IMR-90 (cell line): ENCODE measurements around the gene ARHGAP24. TPM values are rescaled to one million over a fixed set of nuclear protein-coding genes. Genes with fewer than 3 reads are reported as not detected.

ENCODE experiments used
- ATAC-seq: fragments of 200-7000 bp; cut with Tn5 transposase; 2 replicates; pipeline ENCODE4 v1.9.1; 2020; ENCODE audit warnings: low read depth, mild to moderate bottlenecking, moderate library complexity
- BruUV-seq: library from RNA; stranded (reverse); fragments of 400-500 nt; replicated peaks from 2 replicates; lab custom pipeline; 2021; lab: Mats Ljungman, UMichigan
- CTCF ChIA-PET: fragments of 300-600 bp; formaldehyde crosslinking; extraction: SDS; loops from one replicate; lab custom pipeline; 2021; ENCODE audit warnings: antibody characterized with exemption; lab: Yijun Ruan, JAX
- POLR2A ChIA-PET: fragments of 300-600 bp; sonication (Branson Sonifier 250); formaldehyde crosslinking; loops from one replicate; lab custom pipeline; 2022; ENCODE audit warnings: antibody characterized with exemption; ENCODE audit not compliant: unreplicated experiment; lab: Charles Lee
- DNase-seq: peaks from one replicate; pipeline ENCODE4 v3.0.0; 2013
- H2AFZ ChIP-seq: replicated peaks from 2 replicates; pipeline ENCODE3; 2013; ENCODE audit warnings: low read length, mild to moderate bottlenecking; ENCODE audit not compliant: poor library complexity
- H2AK5ac ChIP-seq: 2 replicates; pipeline ENCODE4 v1.6.1; 2013; ENCODE audit warnings: low read depth, low read length, inconsistent platforms
- H2AK9ac ChIP-seq: replicated peaks from 2 replicates; pipeline ENCODE3; 2013; ENCODE audit warnings: mild to moderate bottlenecking, low read depth, low read length, moderate library complexity; ENCODE audit not compliant: poor library complexity
- H2BK120ac ChIP-seq: 2 replicates; pipeline ENCODE4 v1.6.1; 2013; ENCODE audit warnings: low read depth, low read length, inconsistent platforms
- H2BK15ac ChIP-seq: 3 replicates; pipeline ENCODE4 v1.6.1; 2013; ENCODE audit warnings: low read depth, low read length, inconsistent platforms
- H2BK20ac ChIP-seq: 2 replicates; pipeline ENCODE4 v1.6.1; 2013; ENCODE audit warnings: low read depth, mild to moderate bottlenecking, inconsistent platforms, low read length, moderate library complexity
- H2BK5ac ChIP-seq: 2 replicates; pipeline ENCODE4 v1.6.1; 2013; ENCODE audit warnings: mild to moderate bottlenecking, low read depth, low read length, inconsistent platforms; ENCODE audit not compliant: poor library complexity, severe bottlenecking
- H3K14ac ChIP-seq: replicated peaks from 2 replicates; pipeline ENCODE4 v1.6.1; 2013; ENCODE audit warnings: low read depth, low read length, inconsistent platforms
- H3K18ac ChIP-seq: 2 replicates; pipeline ENCODE4 v1.6.1; 2013; ENCODE audit warnings: low read depth, low read length, control low read depth
- H3K23ac ChIP-seq: 2 replicates; pipeline ENCODE4 v1.6.1; 2013; ENCODE audit warnings: low read depth, low read length, inconsistent platforms
- H3K27ac ChIP-seq: 2 replicates; pipeline ENCODE4 v1.5.1; 2013; ENCODE audit warnings: mild to moderate bottlenecking, control low read depth, low read length; ENCODE audit not compliant: insufficient read depth
- H3K27me3 ChIP-seq: 2 replicates; pipeline ENCODE4 v1.6.1; 2013; ENCODE audit warnings: low read length; ENCODE audit not compliant: control insufficient read depth, insufficient read depth
- H3K36me3 ChIP-seq: 2 replicates; pipeline ENCODE4 v1.6.1; 2013; ENCODE audit warnings: low read length, mixed read lengths; ENCODE audit not compliant: control insufficient read depth, insufficient read depth
- H3K4ac ChIP-seq: 2 replicates; pipeline ENCODE4 v1.6.1; 2013; ENCODE audit warnings: low read depth, low read length, inconsistent platforms
- H3K4me1 ChIP-seq: 2 replicates; pipeline ENCODE4 v1.6.1; 2013; ENCODE audit warnings: low read length, mixed read lengths; ENCODE audit not compliant: control insufficient read depth, insufficient read depth
- H3K4me2 ChIP-seq: 2 replicates; pipeline ENCODE4 v1.6.1; 2013; ENCODE audit warnings: low read depth, mild to moderate bottlenecking, control low read depth, low read length, moderate library complexity
- H3K4me3 ChIP-seq: 2 replicates; pipeline ENCODE4 v1.5.1; 2013; ENCODE audit warnings: low read depth, mild to moderate bottlenecking, control low read depth, low read length, moderate library complexity; ENCODE audit not compliant: insufficient read depth
- H3K56ac ChIP-seq: 2 replicates; pipeline ENCODE4 v1.6.1; 2013; ENCODE audit warnings: low read length, inconsistent platforms; ENCODE audit not compliant: insufficient read depth; ENCODE audit errors: extremely low read depth
- H3K79me1 ChIP-seq, 2 experiments: 2 replicates each; pipeline ENCODE4 v1.6.1; 2013; ENCODE audit warnings: low read length in 2 of 2, inconsistent platforms in 1 of 2, low read depth in 1 of 2
- H3K9ac ChIP-seq: 2 replicates; pipeline ENCODE4 v1.6.1; 2013; ENCODE audit warnings: low read depth, low read length, control low read depth
- H3K9me1 ChIP-seq: 2 replicates; pipeline ENCODE4 v1.6.1; 2013; ENCODE audit warnings: low read length, inconsistent platforms; ENCODE audit not compliant: insufficient read depth
- H3K9me3 ChIP-seq: 2 replicates; pipeline ENCODE4 v1.6.1; 2013; ENCODE audit warnings: low read length; ENCODE audit not compliant: control insufficient read depth, insufficient read depth
- H4K20me1 ChIP-seq: 2 replicates; pipeline ENCODE4 v1.6.1; 2013; ENCODE audit warnings: low read length, inconsistent platforms; ENCODE audit not compliant: insufficient read depth
- H4K5ac ChIP-seq: 2 replicates; pipeline ENCODE4 v1.6.1; 2013; ENCODE audit warnings: mild to moderate bottlenecking, low read depth, low read length, control low read depth
- H4K8ac ChIP-seq, 2 experiments: 2 replicates each; pipeline ENCODE4 v1.6.1; 2013; ENCODE audit warnings: low read depth in 2 of 2, low read length in 2 of 2, control low read depth in 1 of 2, inconsistent platforms in 1 of 2
- H4K91ac ChIP-seq: 2 replicates; pipeline ENCODE4 v1.6.1; 2013; ENCODE audit warnings: low read depth, low read length, inconsistent platforms; ENCODE audit not compliant: insufficient read depth
- BHLHE40 ChIP-seq: fragments of 150-350 bp; IDR thresholded peaks from 2 replicates; pipeline ENCODE4 v1.6.1; 2016; ENCODE audit warnings: mild to moderate bottlenecking, low read depth, low read length
- CEBPB ChIP-seq: IDR thresholded peaks from 2 replicates; pipeline ENCODE4 v1.6.1; 2012; ENCODE audit warnings: low read depth, low read length, improper control_type of control experiment
- CHD1 ChIP-seq: IDR thresholded peaks from 2 replicates; pipeline ENCODE4 v1.6.1; 2012; ENCODE audit warnings: low read depth, low read length, improper control_type of control experiment
- ELK1 ChIP-seq: fragments of 150-350 bp; IDR thresholded peaks from 2 replicates; pipeline ENCODE4 v1.6.1; 2016; ENCODE audit warnings: low read depth, mild to moderate bottlenecking, low read length, moderate library complexity, borderline replicate concordance
- FOS ChIP-seq: fragments of 150-350 bp; IDR thresholded peaks from 2 replicates; pipeline ENCODE4 v1.6.1; 2016; ENCODE audit warnings: low read depth, low read length
- MAFK ChIP-seq: IDR thresholded peaks from 2 replicates; pipeline ENCODE4 v1.6.1; 2012; ENCODE audit warnings: low read depth, low read length, improper control_type of control experiment
- MAZ ChIP-seq: IDR thresholded peaks from 2 replicates; pipeline ENCODE4 v1.6.1; 2012; ENCODE audit warnings: low read depth, mild to moderate bottlenecking, low read length, improper control_type of control experiment, moderate library complexity, borderline replicate concordance
- MXI1 ChIP-seq: IDR thresholded peaks from 2 replicates; pipeline ENCODE4 v1.6.1; 2012; ENCODE audit warnings: low read depth, mild to moderate bottlenecking, low read length, moderate library complexity, borderline replicate concordance
- NFE2L2 ChIP-seq: fragments of 150-350 bp; IDR thresholded peaks from 2 replicates; pipeline ENCODE4 v1.6.1; 2016; ENCODE audit warnings: low read depth, mild to moderate bottlenecking, low read length
- POLR2A ChIP-seq: IDR thresholded peaks from 2 replicates; pipeline ENCODE4 v1.6.1; 2012; ENCODE audit warnings: mild to moderate bottlenecking, low read depth, low read length
- RAD21 ChIP-seq: IDR thresholded peaks from 2 replicates; pipeline ENCODE4 v1.6.1; 2012; ENCODE audit warnings: low read length, improper control_type of control experiment
- RCOR1 ChIP-seq: IDR thresholded peaks from 2 replicates; pipeline ENCODE4 v1.6.1; 2012; ENCODE audit warnings: mild to moderate bottlenecking, low read length, improper control_type of control experiment; ENCODE audit not compliant: insufficient replicate concordance
- RFX5 ChIP-seq: IDR thresholded peaks from 2 replicates; pipeline ENCODE4 v1.8.0; 2012; ENCODE audit warnings: low read depth, mild to moderate bottlenecking, low read length, moderate library complexity
- SMC3 ChIP-seq: fragments of 150-350 bp; IDR thresholded peaks from 2 replicates; pipeline ENCODE4 v1.6.1; 2016; ENCODE audit warnings: low read depth, mild to moderate bottlenecking, antibody characterized with exemption, low read length, moderate library complexity
- USF2 ChIP-seq: fragments of 150-350 bp; IDR thresholded peaks from 2 replicates; pipeline ENCODE4 v1.6.1; 2017; ENCODE audit warnings: mild to moderate bottlenecking, antibody characterized with exemption, low read length, low read depth
- WGBS, 2 experiments: methylation state at CpG; one replicate each; pipeline versions ENCODE4 v1.1.5 to v1.1.7; 2013; ENCODE audit warnings: missing lambda C conversion rate in 2 of 2; ENCODE audit not compliant: insufficient read length in 1 of 2; ENCODE audit errors: extremely low coverage in 2 of 2; 5-methylcytosine and 5-hydroxymethylcytosine counted together
- dilution Hi-C: fragments of 300-500 bp; cut with HindIII; formaldehyde crosslinking; loops from one replicate; pipeline ENCODE4 v1.14.3; 2018; ENCODE audit warnings: low sequenced_read_pairs; ENCODE audit not compliant: unreplicated experiment
- in situ Hi-C: fragments of 300-500 bp; cut with MboI; formaldehyde crosslinking; loops from 3 replicates; pipeline ENCODE4 v1.14.3; 2019; ENCODE audit warnings: low sequenced_read_pairs, inconsistent platforms, mixed read lengths
- intact Hi-C: fragments of 100-400 bp; cut with micrococcal nuclease; formaldehyde crosslinking; loops from 2 replicates; pipeline ENCODE4 v1.10.0; 2022
- polyA plus RNA-seq, 3 experiments: library from polyadenylated mRNA; depleted of rRNA; stranded (reverse); fragments of >200 nt; gene quantifications; 2 replicates each; pipeline ENCODE4 v1.2.3, GENCODE V29; 2012; ENCODE audit warnings: low replicate concordance in 1 of 3
- total RNA-seq: library from RNA; depleted of rRNA; stranded (reverse); fragments of >200 nt; gene quantifications from 2 replicates; pipeline ENCODE4 v1.2.3, GENCODE V29; 2012

Gene ARHGAP24
- total and polyA plus RNA-seq, 2 of the 4 experiments (the other 2 are of a cell fraction): 11.9 to 24.0 TPM

GRCh38 chr4:85867271-85867670 is 392.3 kb downstream of the ARHGAP24 start (continued):
- TF ChIP-seq ELK1 (no peak), USF2 (no peak), CEBPB (no peak)

- no peak for ATAC-seq
- H3K4me2 ChIP-seq: no peak overlapping the region
- H3K27ac ChIP-seq: no peak overlapping the region
- no TSS peak for BruUV-seq
- H4K91ac ChIP-seq: no peak overlapping the region
- no peak overlapping the region for H3K18ac ChIP-seq
- H2BK5ac ChIP-seq: no peak overlapping the region
- no peak overlapping the region for H3K14ac ChIP-seq
- H3K79me1 ChIP-seq: peaks cover 20 to 48% of the 10 kb centered on the region in 2 experiments; a peak in 3 of 4 replicates
- no peak overlapping the region for H3K4me3 ChIP-seq
- no peaks in the 10 kb centered on the region for H3K27me3 ChIP-seq
- peaks cover 7% of the 10 kb centered on the region; the same call in 1 of the 2 replicates for H4K20me1 ChIP-seq
- ChIA-PET POLR2A (no interaction called here), CTCF (no interaction called here)
- peaks cover 5% of the 10 kb centered on the region; the same call in 1 of the 2 replicates for H3K4me1 ChIP-seq
- no peak overlapping the region for H2AFZ ChIP-seq
- H3K9me1 ChIP-seq: peaks cover 4% of the 10 kb centered on the region
- H2AK9ac ChIP-seq: no peak overlapping the region
- no peaks in the 10 kb centered on the region for H3K36me3 ChIP-seq
- H3K9me3 ChIP-seq: no peaks in the 10 kb centered on the region
- H2BK20ac ChIP-seq: no peak overlapping the region
- in situ Hi-C loops: no loop called here
- dilution Hi-C loops: no loop called here
- no peak for DNase-seq
- no peak overlapping the region for H2AK5ac ChIP-seq
- H3K23ac ChIP-seq: no peak overlapping the region
- no peak overlapping the region for H4K8ac ChIP-seq
- no peak overlapping the region for H3K56ac ChIP-seq
- no CpG with 5 or more reads among the region's 5 CpGs for WGBS, 2 experiments
- intact Hi-C loops: no loop called here
- H2BK15ac ChIP-seq: no peak overlapping the region
- no peak overlapping the region for H3K9ac ChIP-seq
- no peak overlapping the region for H3K4ac ChIP-seq
- no peak overlapping the region for H2BK120ac ChIP-seq
- H4K5ac ChIP-seq: peak overlapping the region; percentile 48; the same call in 1 of the 2 replicates
- TF ChIP-seq POLR2A (no peak), RCOR1 (no peak), SMC3 (no peak), NFE2L2 (no peak), CHD1 (no peak), USF2 (no peak), MXI1 (no peak), MAZ (no peak), BHLHE40 (no peak), MAFK (no peak), FOS (no peak), RAD21 (no peak), CEBPB (no peak), RFX5 (no peak)
Measured at GRCh38 chr4:85869181-85869580, 394.2 kb downstream of the ARHGAP24 start.
